WTC11 (cell line): ENCODE results near the gene FKBP1A. TPM values are rescaled to one million over a fixed set of nuclear protein-coding genes. Genes with fewer than 3 reads are reported as not detected.

Experiments
- ATAC-seq: fragments of 200-7000 bp; cut with Tn5 transposase; 2 replicates; pipeline ENCODE4 v1.10.0; 2021; ENCODE audit warnings: mild to moderate bottlenecking, moderate library complexity
- CTCF ChIA-PET: fragments of 300-600 bp; sonication (Branson Sonifier 250); formaldehyde crosslinking; loops from one replicate; lab custom pipeline; 2021; ENCODE audit warnings: antibody characterized with exemption; lab: Charles Lee
- POLR2A ChIA-PET: fragments of 350-600 bp; sonication (Branson Sonifier 250); formaldehyde crosslinking; loops from one replicate; lab custom pipeline; 2021; ENCODE audit warnings: antibody characterized with exemption; lab: Charles Lee
- DNase-seq: peaks from one replicate; pipeline ENCODE4 v3.0.0; 2021; ENCODE audit warnings: low spot score
- H3K27ac Mint-ChIP-seq: 2 replicates; pipeline ENCODE4 v1.8.0; 2021; ENCODE audit warnings: mixed read lengths
- H3K27me3 Mint-ChIP-seq: 2 replicates; pipeline ENCODE4 v1.8.0; 2021; ENCODE audit warnings: low read depth, mild to moderate bottlenecking, moderate library complexity, mixed read lengths
- H3K36me3 Mint-ChIP-seq: 2 replicates; pipeline ENCODE4 v1.8.0; 2021; ENCODE audit warnings: mixed read lengths
- H3K4me1 Mint-ChIP-seq: 2 replicates; pipeline ENCODE4 v1.8.0; 2022; ENCODE audit warnings: mixed read lengths
- H3K4me3 Mint-ChIP-seq: 2 replicates; pipeline ENCODE4 v1.8.0; 2021; ENCODE audit warnings: mild to moderate bottlenecking, moderate library complexity, mixed read lengths
- H3K9me3 Mint-ChIP-seq: 2 replicates; pipeline ENCODE4 v1.8.0; 2021; ENCODE audit warnings: mixed read lengths
- AFF4 ChIP-seq: sonication (generic); formaldehyde crosslinking; IDR thresholded peaks from 2 replicates; pipeline ENCODE4 v1.8.1; 2023; ENCODE audit warnings: mild to moderate bottlenecking, missing genetic modification reagents, borderline replicate concordance
- AR ChIP-seq: fragments of 250-450 bp; sonication (Bioruptor Pico); IDR thresholded peaks from 2 replicates; pipeline ENCODE4 v1.9.0; 2021; ENCODE audit warnings: mild to moderate bottlenecking
- ATF1 ChIP-seq: sonication (generic); formaldehyde crosslinking; IDR thresholded peaks from 2 replicates; pipeline ENCODE4 v1.8.1; 2023; ENCODE audit warnings: mild to moderate bottlenecking, moderate library complexity, missing genetic modification reagents
- CREB1 ChIP-seq: sonication (generic); formaldehyde crosslinking; IDR thresholded peaks from 2 replicates; pipeline ENCODE4 v1.8.0; 2023; ENCODE audit warnings: mild to moderate bottlenecking, missing genetic modification reagents
- E2F1 ChIP-seq: sonication (generic); formaldehyde crosslinking; IDR thresholded peaks from 2 replicates; pipeline ENCODE4 v1.8.0; 2022; ENCODE audit warnings: mild to moderate bottlenecking, missing genetic modification reagents
- E2F4 ChIP-seq: sonication (generic); formaldehyde crosslinking; IDR thresholded peaks from 2 replicates; pipeline ENCODE4 v1.8.1; 2022; ENCODE audit warnings: low read depth, mild to moderate bottlenecking, moderate library complexity, missing genetic modification reagents, borderline replicate concordance
- ELF4 ChIP-seq: sonication (generic); formaldehyde crosslinking; IDR thresholded peaks from 2 replicates; pipeline ENCODE4 v1.8.1; 2022; ENCODE audit warnings: low read depth, mild to moderate bottlenecking, moderate library complexity, missing genetic modification reagents
- ERG ChIP-seq: fragments of 250-450 bp; sonication (Bioruptor Pico); IDR thresholded peaks from 2 replicates; pipeline ENCODE4 v1.8.0; 2021; ENCODE audit warnings: mild to moderate bottlenecking
- FOXJ3 ChIP-seq: sonication (generic); formaldehyde crosslinking; IDR thresholded peaks from 2 replicates; pipeline ENCODE4 v1.9.0; 2021; ENCODE audit warnings: missing genetic modification reagents, mild to moderate bottlenecking, borderline replicate concordance
- FOXP1 ChIP-seq: sonication (generic); formaldehyde crosslinking; IDR thresholded peaks from 2 replicates; pipeline ENCODE4 v1.8.0; 2022; ENCODE audit warnings: missing genetic modification reagents, mild to moderate bottlenecking, moderate library complexity, borderline replicate concordance
- HMGXB4 ChIP-seq: sonication (generic); formaldehyde crosslinking; IDR thresholded peaks from 2 replicates; pipeline ENCODE4 v1.8.1; 2023; ENCODE audit warnings: mild to moderate bottlenecking, moderate library complexity, missing genetic modification reagents
- NFYB ChIP-seq: sonication (generic); formaldehyde crosslinking; conservative IDR thresholded peaks from 2 replicates; pipeline ENCODE4 v1.8.0; 2022; ENCODE audit warnings: low read depth, missing genetic modification reagents
- NR2C2 ChIP-seq: sonication (generic); formaldehyde crosslinking; IDR thresholded peaks from 2 replicates; pipeline ENCODE4 v1.8.0; 2022; ENCODE audit warnings: mild to moderate bottlenecking, missing genetic modification reagents
- SMAD3 ChIP-seq: sonication (generic); formaldehyde crosslinking; IDR thresholded peaks from 2 replicates; pipeline ENCODE4 v1.8.0; 2022; ENCODE audit warnings: missing genetic modification reagents, mild to moderate bottlenecking, borderline replicate concordance
- SOX15 ChIP-seq: fragments of 250-450 bp; sonication (Bioruptor Pico); IDR thresholded peaks from 2 replicates; pipeline ENCODE4 v1.9.0; 2021; ENCODE audit warnings: mild to moderate bottlenecking
- USF1 ChIP-seq: sonication (generic); formaldehyde crosslinking; IDR thresholded peaks from 2 replicates; pipeline ENCODE4 v1.8.0; 2022; ENCODE audit warnings: mild to moderate bottlenecking, missing genetic modification reagents
- ZNF423 ChIP-seq: fragments of 250-450 bp; sonication (Bioruptor Pico); IDR thresholded peaks from 2 replicates; pipeline ENCODE4 v2.1.2; 2022; ENCODE audit warnings: mild to moderate bottlenecking, moderate library complexity
- ZNF425 ChIP-seq: fragments of 250-450 bp; sonication (Bioruptor Pico); conservative IDR thresholded peaks from 2 replicates; pipeline ENCODE4 v1.9.0; 2021; ENCODE audit warnings: mild to moderate bottlenecking
- ZNF671 ChIP-seq: fragments of 250-450 bp; sonication (Bioruptor Pico); IDR thresholded peaks from 2 replicates; pipeline ENCODE4 v1.8.0; 2021; ENCODE audit warnings: mild to moderate bottlenecking
- total RNA-seq: library from RNA; stranded (reverse); gene quantifications from 3 replicates; pipeline ENCODE4 v1.2.3, GENCODE V29; 2021

FKBP1A gene
- total RNA-seq, 1 experiment from 2014 or later: 218 TPM

- H3K9me3 Mint-ChIP-seq: peaks cover 40% of the 10 kb centered on the region
- no peak for ATAC-seq
- H3K27me3 Mint-ChIP-seq: no peaks in the 10 kb centered on the region
- TF ChIP-seq HMGXB4 (CRISPR knock-in tag) (no peak), ATF1 (CRISPR knock-in tag) (no peak), ERG (CRISPR knock-in tag) (no peak), SMAD3 (CRISPR knock-in tag) (no peak), CREB1 (no peak), FOXJ3 (CRISPR knock-in tag) (no peak), NR2C2 (CRISPR knock-in tag) (no peak), ZNF671 (CRISPR knock-in tag) (no peak), NFYB (no peak), E2F4 (CRISPR knock-in tag) (no peak), AFF4 (CRISPR knock-in tag) (no peak), E2F1 (no peak), FOXP1 (no peak), USF1 (CRISPR knock-in tag) (no peak), ELF4 (CRISPR knock-in tag) (no peak)
- peaks cover 32% of the 10 kb centered on the region for H3K36me3 Mint-ChIP-seq
- H3K4me3 Mint-ChIP-seq: no peak overlapping the region
- H3K27ac Mint-ChIP-seq: no peak overlapping the region
- no peak for DNase-seq
- H3K4me1 Mint-ChIP-seq: peaks cover 59% of the 10 kb centered on the region
- CTCF ChIA-PET: no interaction called here
- POLR2A ChIA-PET: interaction anchor here (0.9 kb wide), 1 partner anchor 148 kb away, joined by 4 read pairs; no protein-coding TSS in a partner anchor
These were observed 38.3 kb upstream of the FKBP1A start for GRCh38 chr20:1431158-1431557.

GRCh38 chr20:1430004-1430451 is 37.2 kb upstream of the FKBP1A start:
- H3K27ac Mint-ChIP-seq: no peak overlapping the region
- peaks cover 32% of the 10 kb centered on the region for H3K36me3 Mint-ChIP-seq
- ChIA-PET CTCF (no interaction called here), POLR2A (no interaction called here)
- no peak overlapping the region for H3K4me3 Mint-ChIP-seq
- DNase-seq: no peak
- no peaks in the 10 kb centered on the region for H3K27me3 Mint-ChIP-seq
- no peak for ATAC-seq
- peaks cover 67% of the 10 kb centered on the region for H3K4me1 Mint-ChIP-seq
- peaks cover 40% of the 10 kb centered on the region for H3K9me3 Mint-ChIP-seq
- TF ChIP-seq AR (CRISPR knock-in tag) (no peak), E2F1 (no peak), ZNF423 (CRISPR knock-in tag) (no peak), SOX15 (CRISPR knock-in tag) (no peak), NR2C2 (CRISPR knock-in tag) (no peak), ZNF425 (CRISPR knock-in tag) (no peak)
